ENCODE data around the gene PRAME. TPM values are rescaled to one million over a fixed set of nuclear protein-coding genes. Genes with fewer than 3 reads are reported as not detected.

The PRAME gene
- total and polyA plus RNA-seq, 10 of the 15 experiments (the other 5 are each of a cell fraction or from before 2014, with no cell fraction given): 0.40 to 2.5 (median 0.65) TPM

DNA sequence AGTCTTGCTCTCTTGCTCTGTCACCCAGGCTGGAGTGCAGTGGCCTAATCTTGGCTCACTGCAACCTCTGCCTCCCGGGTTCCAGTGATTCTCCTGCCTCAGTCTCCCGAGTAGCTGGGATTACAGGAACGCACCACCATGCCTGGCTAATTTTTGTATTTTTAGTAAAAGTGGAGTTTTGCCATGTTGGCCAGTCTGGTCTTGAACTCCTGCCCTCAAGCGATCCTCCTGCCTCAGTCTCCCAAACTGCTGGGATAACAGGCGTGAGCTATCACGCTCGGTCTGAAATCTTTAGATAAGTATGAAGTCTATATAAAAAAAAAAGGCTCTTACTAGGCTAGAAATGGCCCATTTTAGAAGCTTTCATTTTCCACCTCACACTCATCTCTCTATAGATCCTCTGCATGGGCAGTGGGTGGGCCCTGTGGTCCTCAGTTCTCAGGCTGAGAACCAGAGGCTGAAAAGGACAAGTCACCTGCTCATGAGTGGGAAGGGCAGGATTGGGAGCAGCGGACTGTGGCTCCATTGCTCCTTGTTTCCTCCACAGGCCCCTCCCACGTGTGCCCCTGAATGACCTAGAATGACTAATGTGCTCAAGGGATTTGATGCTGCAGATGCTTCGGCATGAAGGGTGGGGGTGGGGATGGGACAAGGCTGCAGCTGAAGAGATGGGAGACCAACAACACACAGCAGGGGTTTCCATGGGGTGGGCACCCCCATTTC, 19.8 kb upstream of the PRAME start:
- Histone ChIP-seq H3K4me1 (ENCODE audit: control insufficient read depth, insufficient read depth, low read length) (no peaks in the 10 kb centered on the region), H4K20me1 (ENCODE audit: control insufficient read depth, insufficient read depth) (no peaks in the 10 kb centered on the region), H3K27me3 (replicated peaks in 1 of 2; ENCODE audit: control insufficient read depth in 2 of 2, insufficient read depth in 2 of 2, low read length in 1 of 2) (no peaks in the 10 kb centered on the region), H3K9me3 (replicated peaks; ENCODE audit: control insufficient read depth, insufficient read depth, low read length) (no peaks in the 10 kb centered on the region), H2AFZ (ENCODE audit: control insufficient read depth, low read depth, low read length) (no peak overlapping the region), H3K36me3 (ENCODE audit: control insufficient read depth in 2 of 2, insufficient read depth in 2 of 2, low read length in 1 of 2) (no peaks in the 10 kb centered on the region), H3K4me2 (ENCODE audit: control insufficient read depth, insufficient read depth) (no peak overlapping the region), H3K4me3 (no peak overlapping the region), H3K9ac (ENCODE audit: control insufficient read depth, insufficient read depth, low read length) (no peak overlapping the region), H3K79me2 (ENCODE audit: control insufficient read depth, insufficient read depth, low read length) (no peaks in the 10 kb centered on the region), H3K27ac (ENCODE audit: control insufficient read depth, insufficient read depth) (no peak overlapping the region)
- DNase-seq (ENCODE audit: low read depth, low spot score): no peak
- ChIA-PET RAD21 (ENCODE audit: unreplicated experiment) (no interaction called here), SMC1A (ENCODE audit: uncharacterized antibody, unreplicated experiment) (no interaction called here), POLR2A (no interaction called here), CTCF (interaction anchor here (1.6 kb wide), 1 partner anchor 7 kb away, joined by 4 read pairs; no protein-coding TSS in a partner anchor)
- ATAC-seq: no peak
- no peak for TF ChIP-seq YY1 (IDR thresholded peaks at IDR 0.05; ENCODE audit: low read depth, low read length)
- no peak for TF ChIP-seq CUX1 (IDR thresholded peaks at IDR 0.05; ENCODE audit: insufficient replicate concordance, low read depth, low read length)
- TF ChIP-seq, protein P1, sequence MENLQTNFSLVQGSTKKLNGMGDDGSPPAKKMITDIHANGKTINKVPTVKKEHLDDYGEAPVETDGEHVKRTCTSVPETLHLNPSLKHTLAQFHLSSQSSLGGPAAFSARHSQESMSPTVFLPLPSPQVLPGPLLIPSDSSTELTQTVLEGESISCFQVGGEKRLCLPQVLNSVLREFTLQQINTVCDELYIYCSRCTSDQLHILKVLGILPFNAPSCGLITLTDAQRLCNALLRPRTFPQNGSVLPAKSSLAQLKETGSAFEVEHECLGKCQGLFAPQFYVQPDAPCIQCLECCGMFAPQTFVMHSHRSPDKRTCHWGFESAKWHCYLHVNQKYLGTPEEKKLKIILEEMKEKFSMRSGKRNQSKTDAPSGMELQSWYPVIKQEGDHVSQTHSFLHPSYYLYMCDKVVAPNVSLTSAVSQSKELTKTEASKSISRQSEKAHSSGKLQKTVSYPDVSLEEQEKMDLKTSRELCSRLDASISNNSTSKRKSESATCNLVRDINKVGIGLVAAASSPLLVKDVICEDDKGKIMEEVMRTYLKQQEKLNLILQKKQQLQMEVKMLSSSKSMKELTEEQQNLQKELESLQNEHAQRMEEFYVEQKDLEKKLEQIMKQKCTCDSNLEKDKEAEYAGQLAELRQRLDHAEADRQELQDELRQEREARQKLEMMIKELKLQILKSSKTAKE (IDR thresholded peaks at IDR 0.05; ENCODE audit: low read depth, poor library complexity, severe bottlenecking): no peak
- 41% methylated on average over 10 of the region's 10 CpGs for WGBS (ENCODE audit: insufficient coverage, insufficient replicate concordance, low lambda C conversion rate, missing lambda C conversion rate)
- in situ Hi-C loops (cut with MboI) (no loop called here), intact Hi-C loops (cut with micrococcal nuclease; ENCODE audit: unreplicated experiment) (no loop called here)
- FAIRE-seq: no peak
- BruUV-seq (replicated peaks): no TSS peak

All from GM12878 (cell line).